Hematopoietic multipotent progenitor cell treated with erythropoietin and hydrocortisone succinate and interleukin-3 and kit ligand, for 4 days (in vitro differentiated cells): ENCODE data around the gene C1orf159.
A peak's percentile ranks its signal among the peaks of the same experiment; 100 is the strongest.

Source experiments
- DNase-seq: peaks from one replicate; pipeline ENCODE4 v3.0.0-alpha.2; 2015

C1orf159 gene

GRCh38 chr1:1130206-1131120 lies 14.6 kb upstream of the C1orf159 start:
- DNase-seq, result no peak

DNA sequence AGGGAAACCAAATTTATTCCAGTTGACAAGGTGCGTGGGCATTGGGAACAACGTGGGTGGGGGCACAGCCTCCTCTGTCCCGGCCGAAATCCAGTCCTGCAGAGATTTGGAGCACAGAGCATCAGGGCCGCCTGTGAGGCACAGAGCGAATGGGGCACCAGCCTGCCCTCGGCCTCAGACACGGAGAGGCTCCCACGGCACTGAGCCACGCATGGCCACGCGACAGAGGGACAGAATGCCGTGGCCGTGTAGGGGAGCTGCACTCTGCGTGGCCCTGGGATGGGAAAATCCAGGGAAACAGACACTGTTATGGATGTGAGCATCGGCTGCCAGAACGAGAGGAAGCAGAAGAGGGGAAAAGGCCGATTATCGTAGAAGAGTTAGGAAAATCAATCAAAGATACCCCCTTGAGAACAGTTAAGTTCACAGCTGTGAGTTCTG lies 13.5 kb upstream of the C1orf159 start:
- no peak for DNase-seq

GRCh38 chr1:1128454-1129139 lies 12.7 kb upstream of the C1orf159 start:
- no peak for DNase-seq

- no peak for DNase-seq
Measured at GRCh38 chr1:1127551-1128451, 11.9 kb upstream of the C1orf159 start.

DNA sequence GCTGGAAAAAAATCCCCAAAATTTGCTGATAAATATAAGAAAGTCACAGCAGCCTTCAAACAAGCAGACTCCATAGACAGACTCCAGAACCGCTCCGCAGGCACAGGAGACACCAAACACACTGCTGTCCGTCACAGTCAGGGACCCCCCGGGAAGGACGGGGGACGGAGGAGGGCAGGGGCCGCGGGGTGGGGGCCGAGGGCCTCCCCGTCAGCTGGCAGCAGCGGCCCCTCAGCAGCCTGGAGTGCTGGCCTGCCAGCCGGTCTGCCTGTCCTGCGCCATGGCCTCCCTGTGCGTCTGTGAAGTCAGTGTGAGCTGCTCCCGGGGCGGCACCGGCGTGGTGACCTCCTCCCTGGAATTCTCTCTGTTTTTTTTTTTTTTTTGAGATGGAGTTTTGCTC lies 10.1 kb upstream of the C1orf159 start:
- no peak for DNase-seq

GRCh38 chr1:1124786-1125642 lies 9.1 kb upstream of the C1orf159 start:
- DNase-seq, result no peak

DNA sequence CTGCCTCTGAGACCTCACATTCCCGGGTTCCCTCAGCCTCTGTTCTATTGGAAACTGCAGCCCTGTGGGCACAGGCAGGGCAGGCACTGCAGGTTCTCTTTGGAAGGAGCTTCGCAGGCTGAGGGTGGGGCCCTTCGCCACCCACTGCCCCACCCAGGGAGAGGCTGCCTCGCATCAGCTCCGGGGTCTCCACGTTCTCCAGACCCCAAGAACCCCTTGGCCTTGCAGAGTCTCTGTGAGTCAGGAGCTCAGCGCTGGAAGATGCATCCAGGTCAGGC lies 8.6 kb upstream of the C1orf159 start:
- no peak for DNase-seq

DNA sequence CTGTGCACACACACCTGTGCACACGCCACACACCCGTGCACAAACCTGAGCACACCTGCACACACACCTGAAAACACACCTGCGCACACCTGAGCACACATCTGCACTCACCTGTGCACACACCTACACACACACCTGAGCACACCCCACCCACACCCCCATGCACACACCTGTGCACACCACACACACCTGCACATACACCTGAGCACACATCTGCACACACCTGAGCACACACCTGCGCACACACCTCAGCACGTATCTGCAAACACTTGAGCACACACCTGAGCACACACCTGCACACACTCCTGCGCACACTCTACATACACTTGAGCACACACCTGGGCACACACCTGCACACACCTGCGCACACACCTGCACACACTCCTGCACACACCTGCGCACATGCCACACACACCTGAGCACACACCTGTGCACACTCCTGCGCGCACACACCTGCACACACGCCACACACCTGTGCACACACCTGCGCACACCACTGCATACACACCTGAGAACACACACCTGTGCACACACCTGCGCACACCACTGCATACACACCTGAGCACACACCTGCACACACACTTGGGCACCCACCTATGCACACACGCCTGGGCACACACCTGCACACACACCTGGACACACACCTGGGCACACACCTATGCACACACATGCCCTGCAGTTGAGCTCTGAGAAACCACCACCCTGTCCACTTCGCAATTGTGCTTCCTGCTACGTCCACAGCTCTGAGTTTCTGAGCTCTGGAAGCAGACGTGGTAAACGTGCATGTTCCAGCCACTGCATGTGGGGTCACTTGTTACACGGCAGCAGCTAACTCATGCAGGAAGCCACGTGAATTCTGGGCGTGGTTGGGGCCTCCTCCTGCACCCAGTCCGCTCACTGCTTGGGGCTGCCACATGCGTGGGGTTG lies 8.0 kb upstream of the C1orf159 start:
- peak; percentile 74 for DNase-seq

GRCh38 chr1:1122981-1123480 lies 7.1 kb upstream of the C1orf159 start:
- peak; percentile 63 for DNase-seq

DNA sequence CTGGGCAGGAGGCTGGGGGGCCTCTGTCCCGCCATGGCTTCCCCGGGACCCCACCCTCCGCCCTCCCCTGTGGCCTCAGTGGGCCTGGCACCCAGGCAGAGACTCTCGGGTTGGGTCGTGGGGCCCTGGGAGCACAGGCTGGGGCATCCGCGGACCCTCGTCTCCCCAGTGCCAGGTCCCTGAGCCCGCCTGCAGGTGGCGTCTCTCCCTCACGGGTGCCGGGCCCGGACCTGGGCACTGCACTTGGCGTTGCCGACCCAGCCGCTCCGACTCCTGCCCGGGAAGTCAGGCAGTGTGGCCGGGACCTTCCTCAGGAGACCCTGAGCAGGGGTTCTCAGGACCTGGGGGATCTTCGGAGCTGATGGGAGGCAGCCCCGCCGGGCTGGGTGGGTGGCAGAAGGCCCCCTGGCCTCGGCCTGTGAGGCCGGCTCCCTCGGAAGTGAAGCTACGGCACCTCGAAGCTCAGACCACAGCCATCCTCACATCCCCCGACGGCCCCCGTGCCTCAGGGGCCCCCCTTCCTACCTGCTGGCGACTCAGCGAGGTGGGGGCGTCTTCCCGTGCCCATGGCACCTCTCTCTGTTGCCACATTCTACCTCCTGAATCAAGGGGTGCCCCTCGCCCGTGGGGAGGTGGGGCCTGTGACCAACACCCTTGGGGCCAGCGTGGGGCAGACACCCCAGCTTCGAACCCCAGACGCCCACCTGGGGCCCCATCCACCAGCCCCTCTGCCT lies 6.4 kb upstream of the C1orf159 start:
- DNase-seq, result peak; percentile 88

DNA sequence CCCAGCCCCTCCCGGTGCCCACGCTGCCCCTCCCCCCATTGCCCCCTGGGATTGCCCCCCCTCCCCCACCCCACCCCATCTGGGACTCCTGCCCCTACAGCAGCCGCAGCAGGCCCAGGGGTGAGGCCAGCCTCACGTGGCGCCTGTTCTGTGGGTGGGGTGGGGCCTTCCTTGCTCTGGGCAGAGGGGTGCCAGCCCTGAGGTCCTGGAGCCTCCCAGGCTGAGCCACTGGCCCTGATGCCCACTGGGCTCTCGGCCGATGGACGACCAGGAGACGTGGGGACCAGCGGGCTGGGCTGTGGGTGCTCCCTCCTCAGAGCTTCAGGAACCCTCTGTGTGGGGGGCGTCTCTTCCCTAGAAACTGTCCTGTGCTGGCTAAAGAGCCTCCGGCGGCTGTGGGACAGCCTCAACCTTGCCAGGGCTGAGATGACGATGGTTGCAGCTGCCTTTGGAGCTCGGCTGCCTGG lies 5.8 kb upstream of the C1orf159 start:
- no peak for DNase-seq

GRCh38 chr1:1120866-1121591 lies 5.1 kb upstream of the C1orf159 start:
- DNase-seq, result no peak

- no peak for DNase-seq
Measured at GRCh38 chr1:1120096-1120495, 4.2 kb upstream of the C1orf159 start.

DNA sequence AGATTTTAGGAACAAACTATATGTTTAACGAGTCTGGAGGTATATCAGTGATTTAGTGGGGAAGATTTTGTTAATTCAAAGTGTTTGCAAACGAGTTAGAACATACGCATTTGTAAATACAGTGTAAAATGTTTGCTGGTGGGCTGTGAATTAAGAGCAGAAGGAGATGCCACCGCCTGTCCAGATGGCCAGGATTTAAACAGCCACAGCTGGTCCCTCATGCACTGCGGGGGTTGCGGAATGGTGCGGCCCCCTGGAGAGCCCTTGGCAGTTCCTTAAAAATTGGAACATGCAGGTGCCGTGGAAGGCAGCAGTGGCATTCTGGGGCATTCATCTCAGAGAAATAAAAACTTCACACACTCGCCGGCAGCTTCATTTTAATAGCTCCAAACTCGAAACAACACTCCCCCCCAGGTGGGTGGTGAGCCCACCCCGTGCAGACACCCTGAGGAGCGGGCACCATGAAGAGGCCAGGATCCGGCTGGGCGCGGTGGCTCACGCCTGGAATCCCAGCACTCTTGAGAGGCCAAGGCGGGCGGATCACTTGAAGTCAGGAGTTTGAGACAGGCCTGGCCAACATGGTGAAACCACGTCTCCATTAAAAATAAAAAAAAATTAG lies 3.5 kb upstream of the C1orf159 start:
- DNase-seq, result no peak

GRCh38 chr1:1118876-1119220 lies 3.0 kb upstream of the C1orf159 start:
- no peak for DNase-seq

DNA sequence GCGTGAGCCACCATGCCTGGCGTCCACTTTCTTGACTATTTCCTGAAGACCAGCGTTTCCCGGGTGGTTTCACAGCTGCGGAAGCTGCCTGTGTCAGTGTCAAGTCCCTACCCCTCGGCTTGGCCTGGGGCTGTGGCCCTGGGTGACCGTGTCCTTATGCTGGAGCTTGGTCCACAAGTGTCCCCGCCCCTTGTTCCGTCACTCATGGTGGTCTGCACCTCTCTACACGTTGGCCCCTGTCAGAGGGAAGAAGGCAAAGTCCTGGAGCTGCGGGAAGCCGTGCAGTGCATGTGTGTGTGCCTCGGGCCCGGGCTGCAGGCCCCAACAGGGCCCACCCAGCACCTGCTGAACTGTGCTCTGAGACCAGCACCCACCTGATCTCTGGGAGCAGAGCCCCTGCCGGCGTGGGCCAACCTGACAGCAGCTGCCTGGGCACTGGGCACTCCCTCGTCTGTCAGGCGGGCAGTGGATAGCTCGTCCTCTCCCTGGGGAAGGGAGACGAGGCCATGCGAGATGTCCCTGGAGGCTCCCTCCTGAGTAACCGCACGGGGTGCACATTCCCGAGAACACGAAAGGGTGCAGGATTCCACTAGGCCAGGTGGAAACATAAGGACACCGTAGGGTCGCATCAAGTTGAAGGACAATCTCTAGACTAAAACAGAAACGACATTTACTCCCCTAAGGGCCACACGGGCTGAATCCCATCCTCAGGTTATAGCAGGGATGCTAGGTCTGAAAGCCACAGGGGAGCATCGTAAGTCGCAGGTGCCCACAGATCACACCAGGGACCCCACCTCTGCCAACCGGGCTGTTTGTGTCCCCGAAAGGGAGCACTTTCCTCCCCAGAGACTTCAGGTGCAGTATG lies 2.4 kb upstream of the C1orf159 start:
- DNase-seq, result no peak

DNA sequence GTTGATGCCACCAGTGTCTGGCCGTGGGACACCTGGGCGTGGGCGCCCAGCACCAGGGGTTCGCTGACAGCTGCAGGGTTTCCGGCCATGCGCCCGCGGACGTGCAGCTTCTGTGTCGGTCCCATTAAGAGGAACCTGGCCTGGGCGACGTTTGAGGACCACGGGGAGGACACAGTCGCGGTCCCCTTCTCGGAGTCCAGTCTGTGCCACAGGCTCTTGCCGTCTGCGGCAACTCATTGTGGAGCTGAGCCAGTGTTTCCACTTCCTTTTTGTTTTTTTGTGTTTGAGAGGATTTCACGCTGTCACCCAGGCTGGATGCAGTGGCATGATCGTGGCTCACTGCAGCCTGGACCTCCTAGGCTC lies 1.6 kb upstream of the C1orf159 start:
- DNase-seq, result no peak
